ENCODE measurements around the gene MICAL3.

Gene MICAL3

DNA sequence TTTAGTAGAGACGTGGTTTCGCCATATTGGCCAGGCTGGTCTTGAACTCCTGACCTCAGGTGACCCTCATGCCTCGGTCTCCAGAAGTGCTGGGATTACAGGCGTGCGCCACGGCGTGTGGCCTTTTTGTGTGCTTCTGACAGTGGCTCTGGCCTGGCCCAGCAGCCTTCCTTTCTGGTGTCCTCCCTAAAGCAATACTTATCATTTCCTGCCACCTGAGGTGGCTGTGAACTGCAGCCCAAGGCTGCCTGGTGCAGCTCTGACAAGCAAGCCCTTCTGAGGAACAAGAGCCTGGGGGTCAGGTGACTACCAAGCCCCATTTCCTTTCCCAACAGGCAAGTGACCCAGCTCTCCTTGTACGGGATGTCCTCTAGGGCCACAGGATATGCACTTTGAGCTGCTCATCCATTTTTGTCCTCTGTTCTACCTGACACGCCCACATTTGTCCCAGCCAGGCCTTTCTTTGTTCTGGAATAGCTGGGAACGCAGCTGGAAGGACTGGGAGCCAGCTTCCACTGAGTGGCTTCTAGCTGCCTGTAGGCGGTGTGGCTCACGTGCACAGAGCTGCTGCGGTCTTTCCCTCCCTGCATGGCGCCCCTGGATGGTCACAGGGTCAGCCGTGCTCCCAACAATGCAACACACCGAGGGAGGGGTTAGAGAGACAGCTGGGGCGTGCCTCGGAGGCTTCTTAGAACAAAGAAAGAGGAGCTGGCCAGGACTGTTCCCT, 237.8 kb downstream of the MICAL3 start:
- no peak for DNase-seq

DNA sequence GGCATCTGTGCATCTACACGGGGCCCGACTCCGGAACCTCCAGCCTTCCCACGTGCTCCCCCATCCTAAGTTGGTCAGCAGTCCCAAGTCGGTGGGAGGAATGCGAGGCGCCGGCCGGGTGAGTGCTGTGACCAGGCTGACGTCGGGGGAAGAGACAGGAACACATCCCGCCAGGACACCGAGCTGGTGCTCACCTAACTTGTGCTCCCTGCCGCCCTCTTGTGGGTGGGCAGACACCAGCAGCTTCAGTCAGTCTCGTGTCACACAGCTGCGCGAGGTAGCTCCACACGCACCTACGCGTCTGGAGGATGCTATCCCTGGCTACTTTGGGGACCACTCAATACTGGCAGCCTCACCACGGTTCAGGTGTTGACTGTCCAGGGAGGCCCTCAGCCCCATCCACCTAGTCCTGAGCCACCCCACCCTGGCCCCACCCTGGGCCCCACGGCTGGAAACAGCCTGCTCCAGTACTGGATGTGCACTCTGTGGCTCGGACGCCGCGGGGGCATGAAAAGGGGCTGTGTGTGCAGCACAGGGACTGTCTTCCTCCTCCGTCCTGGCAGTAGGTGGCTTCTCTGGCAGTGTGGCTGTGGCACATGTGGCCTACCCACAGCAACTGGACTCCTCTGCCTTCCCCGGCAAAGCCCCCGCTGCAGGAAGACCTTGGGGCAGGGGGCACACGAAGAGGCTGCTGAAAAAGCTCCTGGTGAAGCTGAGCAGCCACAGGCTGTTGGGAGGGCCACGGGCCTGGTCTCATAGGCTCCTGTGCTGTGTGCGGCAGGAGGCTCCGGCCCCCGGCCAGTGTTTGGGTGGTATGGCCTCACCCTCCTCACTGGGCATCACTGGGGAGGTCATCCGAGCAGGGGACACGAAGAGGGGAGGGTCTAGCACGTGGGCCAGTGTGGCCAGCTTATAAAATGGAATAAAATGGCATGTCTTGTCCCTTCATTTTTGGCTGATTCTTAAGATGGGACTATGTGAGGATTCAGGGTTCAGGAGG, 238.9 kb downstream of the MICAL3 start:
- peak; percentile 77 for DNase-seq

DNA sequence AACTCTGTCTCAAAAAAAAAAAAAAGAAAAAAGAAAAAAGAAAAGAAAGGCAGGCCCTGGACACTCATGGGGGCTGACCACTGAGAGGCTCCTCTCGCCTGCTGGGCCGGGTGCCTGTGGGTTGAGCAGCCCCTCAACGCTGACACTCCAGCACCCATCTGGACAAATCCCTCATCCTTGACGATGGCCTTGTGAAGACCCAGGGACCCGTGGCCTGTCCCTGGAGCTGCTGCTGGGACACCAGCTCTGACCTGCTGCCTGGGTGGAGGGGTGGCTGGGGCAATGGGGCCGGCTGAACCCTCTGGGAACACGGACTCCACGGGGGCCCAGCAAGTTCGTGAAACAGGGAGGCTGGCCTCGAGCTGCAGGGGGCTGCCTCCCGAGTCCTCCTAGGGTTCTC, 239.6 kb downstream of the MICAL3 start:
- no peak for DNase-seq

DNA sequence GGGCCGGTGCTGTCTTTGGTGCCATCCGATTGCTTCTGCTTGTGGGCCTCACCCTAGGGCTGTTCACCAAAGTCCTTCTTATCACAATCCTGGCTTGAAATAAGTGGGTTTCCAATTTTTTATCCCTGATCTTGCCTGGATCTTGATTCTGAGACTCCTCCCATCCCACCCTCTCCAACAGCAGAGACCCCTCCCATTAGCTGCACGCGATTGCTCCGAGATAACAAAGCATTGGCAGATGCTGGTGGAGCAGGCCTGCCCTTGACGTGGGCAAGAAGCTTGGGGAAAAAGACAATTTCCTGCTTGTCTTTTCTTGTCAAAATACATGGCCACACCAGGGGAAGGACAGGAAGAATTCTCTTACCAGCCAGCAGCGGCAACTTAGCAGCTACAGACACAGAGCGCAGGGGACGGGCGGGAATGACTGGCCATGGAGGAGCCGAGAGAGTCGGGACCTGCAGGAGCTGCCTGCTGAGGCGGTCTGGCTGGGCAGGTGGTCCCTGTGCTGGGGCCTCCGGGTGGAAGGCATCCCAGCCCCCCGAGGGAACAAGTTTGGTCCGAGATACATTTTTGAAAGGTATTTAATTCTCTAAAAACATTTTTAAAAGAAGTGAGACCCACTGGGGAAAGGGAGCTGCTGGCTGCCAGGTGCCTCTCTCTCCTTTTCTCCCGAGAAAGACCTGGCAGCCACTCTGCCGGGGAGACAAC, 240.4 kb downstream of the MICAL3 start:
- DNase-seq = no peak

DNA sequence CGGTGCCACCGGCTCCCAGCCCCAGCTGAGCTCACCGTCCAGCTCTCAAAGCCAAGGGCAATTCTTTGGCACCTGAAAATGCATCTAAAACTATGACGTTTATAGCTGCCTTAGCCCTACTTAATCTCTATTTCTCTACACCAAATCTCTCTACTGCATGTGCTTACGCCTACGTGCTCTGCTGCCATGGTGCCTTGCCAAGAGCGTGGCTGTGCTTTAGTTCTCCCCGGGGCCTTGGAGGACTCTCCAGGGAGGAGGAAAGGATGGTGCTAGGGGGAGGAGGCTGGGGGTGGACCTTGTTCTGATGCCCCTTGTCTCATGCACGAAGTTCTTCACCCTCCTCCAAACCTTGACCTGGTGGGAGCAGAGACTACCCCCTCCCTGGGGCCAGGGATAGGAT, 241.0 kb downstream of the MICAL3 start:
- no peak for DNase-seq

DNA sequence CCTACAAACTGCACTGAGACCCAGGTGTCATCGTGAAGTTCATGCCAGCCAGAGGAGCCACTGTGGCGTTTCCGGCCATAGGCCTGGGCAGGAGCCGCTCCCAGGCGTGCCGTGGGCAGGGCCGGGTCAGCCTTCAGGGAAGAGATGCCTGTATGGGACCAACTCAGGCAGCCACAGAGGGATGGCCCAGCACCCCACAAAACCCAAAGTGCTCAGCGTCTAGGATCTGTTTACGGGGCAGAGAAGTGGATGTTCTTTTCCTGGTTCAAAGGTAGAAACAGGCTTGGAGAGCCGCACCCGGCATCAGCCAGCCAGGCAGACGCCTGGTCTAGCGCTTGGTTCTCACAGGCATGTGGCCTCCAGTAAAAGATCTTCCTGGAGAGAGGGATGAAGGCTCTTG, 241.7 kb downstream of the MICAL3 start:
- DNase-seq = no peak

DNA sequence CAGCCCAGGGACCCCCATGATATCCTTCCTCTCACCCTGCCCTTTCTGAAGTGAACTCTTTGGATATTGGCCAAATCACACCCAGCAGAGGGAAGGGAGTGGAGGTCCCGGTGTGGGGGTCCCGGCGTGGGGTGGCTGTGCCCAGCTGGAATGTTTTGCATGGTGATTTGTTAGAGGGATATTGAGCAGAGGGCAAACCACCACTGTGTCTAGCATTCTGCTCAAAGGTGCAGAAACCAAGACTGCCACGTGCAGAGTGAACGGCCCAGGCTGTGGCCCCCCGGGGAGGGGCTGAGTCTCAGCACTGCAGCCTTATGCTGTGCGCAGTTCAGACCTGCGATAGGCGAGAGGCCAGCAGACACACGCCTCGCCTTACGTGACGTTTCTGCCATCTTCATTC, 242.2 kb downstream of the MICAL3 start:
- DNase-seq = no peak

DNA sequence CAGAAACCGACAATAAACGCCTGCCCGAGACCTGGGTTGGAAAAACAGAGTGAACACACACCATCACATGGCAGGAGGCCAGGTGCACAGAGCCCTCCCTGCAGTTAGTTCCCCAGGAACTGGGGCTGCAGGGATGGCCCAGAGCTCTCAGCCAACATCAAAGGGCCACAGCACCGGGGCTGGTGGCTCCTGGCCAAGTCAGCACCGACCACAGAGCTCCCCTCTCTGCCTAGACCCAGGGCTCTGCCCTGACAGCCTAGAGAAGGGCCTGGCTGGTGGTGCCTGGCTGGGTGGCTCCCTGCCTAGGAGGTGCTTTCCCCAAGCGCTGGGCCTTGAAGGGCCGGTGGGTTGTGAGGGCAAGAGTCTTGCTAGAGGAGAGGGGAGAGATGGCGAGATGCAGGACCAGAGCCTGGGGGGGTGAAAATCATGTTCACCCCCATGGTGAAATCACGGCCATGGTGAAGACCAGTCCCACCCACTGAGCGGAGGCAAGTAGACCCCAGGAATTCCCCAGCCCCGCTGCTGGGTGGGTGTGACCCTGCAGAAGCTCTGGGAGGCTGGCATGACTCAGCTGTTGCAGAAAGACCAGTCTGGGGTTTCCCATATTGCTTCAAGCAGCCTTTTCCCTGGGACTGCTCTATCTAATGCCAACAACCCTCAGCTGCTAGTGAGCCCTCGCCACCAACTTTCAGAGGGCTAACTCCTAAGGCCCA, 242.9 kb downstream of the MICAL3 start:
- DNase-seq = peak; percentile 62

DNA sequence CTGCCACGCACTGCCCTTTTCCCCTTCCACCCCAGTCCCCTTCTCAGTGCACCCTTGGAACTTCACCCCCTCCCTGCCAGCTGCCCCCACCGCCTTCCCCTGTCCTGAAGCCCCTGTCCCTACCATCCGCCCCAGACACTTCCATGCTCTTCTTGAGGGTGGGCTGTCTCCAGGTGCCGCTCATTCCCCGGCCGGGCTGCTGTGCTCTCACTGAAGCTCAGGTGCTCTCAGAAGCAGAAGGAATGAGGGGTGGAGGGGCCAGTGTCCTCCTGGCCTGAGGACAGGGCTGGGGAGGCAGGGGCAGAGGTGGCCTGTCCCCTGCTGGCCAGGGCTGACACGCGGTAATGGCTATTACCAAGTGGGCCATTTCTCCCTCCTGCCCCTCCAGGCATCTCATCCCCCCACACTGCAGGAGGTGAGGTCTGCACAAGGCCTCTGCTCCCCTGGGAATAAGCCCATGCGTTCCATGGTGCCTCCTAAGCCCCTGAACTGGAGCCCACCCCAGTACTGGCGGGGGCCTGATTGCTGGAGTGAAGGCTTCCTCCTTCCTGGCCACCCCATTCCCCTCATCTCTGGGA, 243.5 kb downstream of the MICAL3 start:
- no peak for DNase-seq

DNA sequence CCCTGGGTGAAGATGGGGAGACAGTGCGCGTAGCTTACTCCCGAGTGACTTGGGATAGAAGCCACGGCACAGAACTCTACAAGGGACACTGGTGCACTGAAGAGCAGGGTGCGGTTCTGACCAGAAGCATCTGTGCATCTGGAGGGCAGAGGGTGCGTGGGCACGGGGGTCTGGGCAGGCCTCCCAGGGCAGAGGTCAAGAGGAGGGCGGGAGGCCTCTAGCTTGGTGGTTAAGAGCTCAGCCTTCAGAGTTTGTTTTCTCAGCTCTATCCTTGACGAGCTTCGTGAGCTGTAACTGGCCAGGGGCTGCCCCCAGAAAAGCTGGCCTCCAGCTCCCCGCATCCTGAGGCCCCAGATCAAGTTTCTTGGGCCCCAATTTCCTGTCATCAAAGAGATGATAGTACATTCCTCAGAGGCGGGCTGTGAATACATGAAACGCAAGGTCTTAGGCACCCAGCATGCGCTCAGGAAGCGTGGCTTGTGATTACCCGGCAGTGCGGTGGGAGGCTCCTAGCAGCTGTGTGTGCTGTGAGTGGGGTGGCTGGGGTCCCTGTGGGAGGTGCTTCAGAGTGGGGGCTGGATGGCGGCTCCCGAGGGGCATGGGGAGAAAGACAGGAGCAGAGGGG, 244.1 kb downstream of the MICAL3 start:
- no peak for DNase-seq

DNA sequence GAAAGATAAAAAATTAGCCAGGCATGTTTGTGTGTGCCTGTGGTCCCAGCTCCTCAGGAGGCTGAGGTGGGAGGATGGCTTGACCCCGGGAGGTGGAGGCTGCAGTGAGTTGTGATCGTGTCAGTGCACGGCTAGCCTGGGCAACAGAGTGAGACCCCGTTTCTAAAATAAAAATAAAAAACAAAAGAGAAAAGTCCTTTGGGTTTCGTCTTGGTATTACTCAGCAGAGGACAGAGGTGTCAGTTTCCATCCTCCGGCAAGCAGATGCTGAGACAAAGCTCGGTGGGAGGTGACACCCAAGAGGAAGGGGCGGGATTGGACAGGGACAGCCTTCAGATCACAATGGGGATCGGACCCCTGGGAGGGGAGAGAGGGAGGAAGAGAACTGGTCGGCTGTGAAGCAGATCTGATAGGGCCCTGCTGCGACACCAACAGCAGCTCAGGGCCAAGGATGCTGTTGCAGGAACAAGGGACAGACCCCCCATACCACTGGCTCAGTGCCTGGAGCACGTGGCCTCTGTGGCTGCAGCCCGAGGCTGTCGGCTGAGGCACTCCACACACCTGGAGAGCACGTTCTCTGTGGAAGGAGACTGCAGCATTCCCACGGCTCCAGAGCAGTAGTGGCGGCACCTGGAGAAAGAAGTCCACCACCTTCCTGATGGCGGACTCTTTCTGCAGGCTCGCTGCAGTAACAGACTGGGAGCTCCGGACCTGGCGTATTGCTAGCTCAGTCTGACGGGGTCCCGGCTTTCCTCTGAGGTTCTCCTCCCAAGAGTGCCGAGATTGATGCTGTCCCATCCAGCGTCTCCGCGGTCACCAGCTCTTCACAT, 244.9 kb downstream of the MICAL3 start:
- DNase-seq = no peak

DNA sequence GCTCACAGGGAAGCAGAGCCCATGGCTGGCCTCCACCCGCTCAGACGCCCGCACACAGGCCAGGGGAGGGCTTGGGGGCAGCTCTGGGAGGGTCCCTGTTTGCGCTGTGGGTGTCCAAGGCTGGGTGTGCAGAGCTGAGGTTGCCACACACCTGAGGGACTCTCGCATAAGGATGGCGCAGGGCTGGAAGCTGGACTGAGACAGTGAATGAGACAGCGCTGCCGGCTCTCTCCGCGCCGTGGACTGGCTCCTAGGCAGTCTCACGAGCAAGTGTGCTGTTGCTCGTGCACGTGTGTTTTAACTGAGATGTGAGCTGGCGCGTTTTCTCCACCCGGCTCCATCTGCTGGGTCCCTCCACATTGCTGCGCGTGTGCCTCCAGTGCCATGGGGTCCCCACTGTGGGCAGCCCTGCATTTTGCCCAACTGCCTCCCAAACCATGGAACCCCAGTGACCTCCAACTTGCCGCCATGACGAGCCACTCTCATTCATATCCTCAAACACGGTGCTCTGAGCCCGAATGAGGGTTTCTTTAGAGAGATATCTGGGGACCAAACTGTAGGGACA, 245.9 kb downstream of the MICAL3 start:
- no peak for DNase-seq

DNA sequence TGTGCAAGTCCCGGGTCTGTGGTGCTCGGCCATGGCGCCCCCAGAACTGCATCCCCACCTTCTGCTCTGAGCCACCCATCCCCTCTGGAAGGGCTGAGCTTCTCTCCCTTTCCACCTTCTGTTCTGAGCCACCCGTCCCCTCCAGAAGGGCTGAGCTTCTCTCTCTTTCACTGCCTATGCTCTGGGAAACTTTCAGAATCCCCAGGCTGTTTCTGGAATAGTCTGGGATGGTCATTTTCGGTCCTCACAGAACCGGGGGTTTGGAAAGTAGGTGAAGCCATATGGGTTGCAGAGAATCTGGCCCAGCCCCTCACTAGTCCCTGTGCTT, 246.7 kb downstream of the MICAL3 start:
- DNase-seq = no peak

DNA sequence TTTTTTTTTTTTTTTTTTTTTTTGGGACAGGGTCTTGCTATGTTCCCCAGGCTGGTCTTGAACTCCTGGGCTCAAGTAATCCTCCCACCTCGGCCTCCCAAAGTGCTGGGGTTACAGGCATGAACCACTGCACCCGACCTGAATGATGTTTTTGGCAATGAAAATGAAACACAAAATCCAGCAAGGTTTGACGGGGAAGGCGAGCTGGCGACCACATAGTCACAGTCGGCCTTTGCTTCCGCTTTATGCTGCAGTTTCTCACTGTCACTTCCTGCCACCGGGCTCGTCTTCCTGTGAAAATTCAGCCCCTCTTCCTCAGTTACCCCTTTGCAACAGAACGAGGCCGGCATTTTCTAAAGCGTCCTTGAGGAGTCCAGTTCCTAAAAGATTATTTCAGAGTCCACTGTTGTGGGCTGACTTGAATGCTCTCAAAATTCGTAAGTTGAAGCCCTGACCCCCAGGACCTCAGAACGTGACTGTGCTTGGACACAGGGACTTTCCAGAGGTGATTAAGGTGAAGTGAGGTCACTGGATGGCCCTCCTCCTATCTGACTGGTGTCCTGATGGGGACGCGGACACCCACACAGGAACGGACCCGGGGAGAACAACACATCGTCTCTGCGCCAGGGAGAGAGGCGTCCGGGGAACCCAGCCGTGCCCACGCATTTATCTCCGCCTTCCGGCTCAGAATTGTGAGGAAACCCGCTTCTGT, 247.2 kb downstream of the MICAL3 start:
- DNase-seq = peak; percentile 82

DNA sequence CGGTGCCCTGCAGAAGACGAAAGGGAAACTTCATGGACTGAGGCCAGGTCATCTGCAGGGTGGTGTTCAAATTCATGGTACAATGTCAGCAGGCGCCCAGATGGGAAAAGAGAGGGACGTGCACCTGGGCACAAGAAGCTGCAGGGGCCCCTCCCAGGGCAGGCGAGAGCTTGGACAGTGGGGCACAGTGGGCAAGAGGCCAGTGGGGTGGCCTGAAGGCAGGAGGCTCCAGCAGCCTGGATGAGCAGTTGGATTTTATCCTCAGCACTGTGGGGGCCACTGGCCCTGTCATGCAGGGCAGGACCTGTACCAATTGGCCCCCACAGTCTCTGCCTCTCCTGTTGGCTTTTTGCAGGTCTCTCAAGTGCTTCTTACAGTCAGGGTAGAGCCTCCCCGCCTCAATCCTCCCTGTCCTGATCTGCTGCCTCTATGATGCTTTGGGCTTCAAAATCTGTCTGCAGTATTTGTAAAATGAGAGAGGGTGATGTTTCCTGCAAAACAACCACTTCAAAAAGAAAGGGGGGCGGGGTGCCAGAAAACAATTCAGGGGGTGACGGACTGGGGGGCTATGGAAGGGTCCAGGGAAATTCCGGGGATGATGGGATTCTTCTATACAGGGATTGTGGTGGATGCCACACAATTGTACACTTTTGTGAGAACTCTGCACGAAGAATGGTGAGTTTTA, 248.4 kb downstream of the MICAL3 start:
- DNase-seq = peak; percentile 43

DNA sequence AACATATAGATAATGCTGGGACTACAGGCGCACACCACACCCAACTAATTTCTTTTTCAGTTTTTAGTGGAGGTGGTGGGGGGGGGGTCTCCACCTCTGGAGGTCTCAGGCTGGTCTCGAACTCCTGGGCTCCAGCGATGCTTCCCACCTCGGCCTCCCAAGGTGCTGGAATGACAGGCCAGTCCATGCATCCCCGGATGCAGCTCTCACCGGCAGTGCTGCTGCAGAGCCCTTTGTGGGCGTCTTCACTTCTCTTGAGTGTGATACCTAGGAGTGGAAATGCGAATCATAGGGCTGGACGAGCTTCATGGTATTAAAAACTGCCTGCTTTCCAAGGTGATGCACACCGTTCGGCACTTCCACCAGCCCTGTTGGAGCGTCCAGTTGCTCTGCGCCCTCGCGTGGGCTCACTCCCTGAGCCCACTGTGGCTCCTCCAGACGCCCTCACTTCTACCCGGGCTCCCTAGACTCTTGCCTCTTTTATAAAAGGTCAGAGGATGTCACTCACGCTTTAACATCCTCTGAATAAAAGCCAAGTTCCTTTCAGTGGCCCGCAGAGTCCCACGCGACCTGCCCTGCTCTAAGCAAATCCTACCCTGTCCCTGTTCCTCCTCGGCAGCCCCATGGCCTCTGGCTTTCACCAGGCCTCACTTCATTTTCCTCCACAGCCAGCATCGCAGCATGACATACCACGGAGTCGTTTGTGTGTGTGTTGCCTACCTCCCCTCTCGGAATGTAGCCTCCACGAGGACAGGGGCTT, 249.3 kb downstream of the MICAL3 start:
- no peak for DNase-seq

DNA sequence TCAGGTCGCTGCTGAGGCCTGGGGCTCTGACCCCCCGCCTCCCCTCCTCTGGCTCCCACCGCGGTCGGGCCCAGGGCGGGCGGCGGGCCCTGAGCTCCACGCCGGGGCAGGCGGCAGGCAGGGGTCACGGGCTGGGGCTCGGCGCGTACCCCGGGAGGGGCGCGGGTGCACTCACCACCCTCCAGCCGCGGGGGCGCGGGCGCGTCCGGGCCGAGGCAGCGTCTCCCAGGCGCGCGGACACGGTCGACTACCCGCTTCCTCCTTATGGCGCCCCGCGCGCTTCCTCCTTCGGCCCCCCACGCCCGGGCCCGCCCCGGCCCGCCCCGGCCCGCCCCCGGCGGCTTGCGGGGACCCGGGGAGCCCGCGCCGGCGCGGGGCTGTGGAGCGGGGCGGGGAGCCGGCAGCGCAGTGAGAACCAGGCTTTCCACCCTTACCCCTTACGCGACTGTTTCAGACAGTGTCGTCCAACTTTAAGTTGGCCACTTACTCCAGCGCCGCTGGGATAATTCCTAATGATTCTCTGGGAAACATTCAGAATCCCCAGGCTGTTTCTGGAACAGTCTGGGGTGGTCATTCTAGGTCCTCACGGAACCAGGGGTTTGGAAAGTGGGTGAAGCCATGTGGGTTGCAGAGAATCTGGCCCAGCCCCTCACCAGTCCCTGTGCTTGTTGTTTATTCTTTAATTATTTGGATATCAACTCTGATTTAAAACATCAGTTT, 250.0 kb downstream of the MICAL3 start, which contains the start of gene BID:
TSS of gene BID (minus strand) at position 264 of the 720 bp plus-strand sequence. CDS start 24,353 bp downstream, outside the sequence.
- DNase-seq = peak; percentile 57

Measured in CD4-positive, alpha-beta T cell treated with Interleukin-12 subunit alpha and Interleukin-12 subunit beta, for 1 hour (primary cell).